ENCODE data around the gene EFCAB8. TPM values are rescaled to one million over a fixed set of nuclear protein-coding genes. Genes with fewer than 3 reads are reported as not detected.

Gene EFCAB8
- total RNA-seq, 1 experiment from 2014 or later = 0.09 TPM

- Histone ChIP-seq H3K56ac (ENCODE audit: insufficient read length, low read depth, low read length) (no peak overlapping the region), H3K23ac (ENCODE audit: insufficient read length, low read depth, low read length) (no peak overlapping the region), H2BK120ac (ENCODE audit: low read depth, low read length, poor library complexity, severe bottlenecking) (no peak overlapping the region), H2BK20ac (ENCODE audit: low read depth, low read length, poor library complexity, severe bottlenecking) (no peak overlapping the region), H4K5ac (ENCODE audit: insufficient read length, low read depth, low read length) (no peak overlapping the region), H2BK15ac (ENCODE audit: low read depth, low read length) (no peak overlapping the region), H3K4me2 (ENCODE audit: insufficient read depth, insufficient read length, low read length) (no peak overlapping the region), H3K23me2 (ENCODE audit: insufficient read length, low read depth, low read length, poor library complexity, severe bottlenecking) (no peaks in the 10 kb centered on the region), H3K9me3 (ENCODE audit: control insufficient read depth, low read depth, low read length) (no peaks in the 10 kb centered on the region), H4K20me1 (ENCODE audit: control insufficient read depth, insufficient read depth, insufficient read length) (no peaks in the 10 kb centered on the region), H2AK5ac (ENCODE audit: insufficient read length, low read length) (no peak overlapping the region), H3K9ac (ENCODE audit: extremely low read depth, insufficient read length, low read length) (no peak overlapping the region), H4K8ac (replicated peaks; ENCODE audit: insufficient read length, low read depth, low read length) (no peak overlapping the region), H2BK5ac (ENCODE audit: insufficient read length, low read length) (no peak overlapping the region), H3K27ac (ENCODE audit: insufficient read length, low read depth, low read length) (no peak overlapping the region), H2AFZ (ENCODE audit: low read length) (no peak overlapping the region), H3K79me2 (ENCODE audit: insufficient read depth, low read length) (peaks cover 17% of the 10 kb centered on the region), H3K4me1 (ENCODE audit: insufficient read depth, low read length) (no peaks in the 10 kb centered on the region), H3K4ac (ENCODE audit: low read depth, low read length) (no peak overlapping the region), H3T11ph (ENCODE audit: low read length) (no peak overlapping the region), H4K91ac (ENCODE audit: insufficient read length, low read depth, low read length) (no peak overlapping the region), H2BK12ac (ENCODE audit: insufficient read length, low read depth, low read length) (no peak overlapping the region), H3K79me1 (ENCODE audit: insufficient read depth, low read depth, low read length, poor library complexity, severe bottlenecking) (peaks cover 5% of the 10 kb centered on the region), H3K27me3 (ENCODE audit: insufficient read depth, low read length) (no peaks in the 10 kb centered on the region), H3K18ac (ENCODE audit: insufficient read length, low read depth, low read length) (no peak overlapping the region), H3K14ac (ENCODE audit: insufficient read depth, low read length) (no peak overlapping the region)
- H3K27ac Mint-ChIP-seq = peak overlapping the region in 1 of 3 experiments; percentile 49; a peak in 3 of 7 replicates
- no peak for DNase-seq
- no peak overlapping the region for H3K4me3 Mint-ChIP-seq
- H3K27me3 Mint-ChIP-seq (ENCODE audit: low read depth) = no peaks in the 10 kb centered on the region
- no CpG with 5 or more reads among the region's 4 CpGs for WGBS (ENCODE audit: extremely low coverage, insufficient read length, low lambda C conversion rate)
- no peak for TF ChIP-seq CTCF (conservative IDR thresholded peaks at IDR 0.05)
- peaks cover 40 to 73% (median 63%) of the 10 kb centered on the region in 3 experiments; a peak in 6 of 7 replicates for H3K36me3 Mint-ChIP-seq (ENCODE audit: insufficient read depth in 1 of 3, low read depth in 3 of 3)
- peaks cover 12 to 19% of the 10 kb centered on the region in 2 experiments for H3K4me1 Mint-ChIP-seq
- no peaks in the 10 kb centered on the region for H3K9me3 Mint-ChIP-seq
Observed at GRCh38 chr20:32828029-32828680, 30.6 kb upstream of the EFCAB8 start.

Data from H9 (cell line).